Stimulated activated CD4-positive, alpha-beta T cell treated with anti-CD3 and anti-CD28 coated beads, TNF-alpha, amount 100 ng/mL, for 24 hours (primary cell): Measurements from ENCODE around the gene OR2S2.

ENCODE experiments used
- DNase-seq, 3 experiments: peaks; one replicate each; pipeline ENCODE4 v3.0.0-alpha.2; 2020; ENCODE audit warnings: low read depth in 3 of 3

OR2S2 gene

DNA sequence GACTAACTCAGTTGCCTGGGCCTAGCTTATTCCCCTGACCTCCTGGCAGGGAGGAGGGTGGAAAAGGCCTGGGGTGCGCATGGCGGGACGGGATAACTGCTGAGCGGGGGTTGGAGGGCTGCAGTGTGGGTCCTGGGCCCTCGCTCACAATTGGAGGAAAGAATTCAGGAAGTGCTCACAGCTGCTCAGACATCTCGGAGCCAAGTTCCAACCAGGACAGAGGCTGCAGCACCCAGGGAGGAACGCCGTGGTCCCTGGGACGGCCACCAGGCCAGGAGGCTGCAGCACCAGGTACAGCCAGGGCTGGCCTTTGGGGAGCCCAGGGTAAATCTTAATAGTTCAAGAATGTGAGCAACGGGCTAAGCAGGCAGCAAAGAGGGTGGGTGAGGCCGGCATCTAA, 48.7 kb downstream of the OR2S2 start, which contains the start of gene SPAAR:
TSS of gene SPAAR (plus strand) at position 217 of the 400 bp plus-strand sequence. CDS start 974 bp downstream, outside the sequence.
- no peak for DNase-seq

DNA sequence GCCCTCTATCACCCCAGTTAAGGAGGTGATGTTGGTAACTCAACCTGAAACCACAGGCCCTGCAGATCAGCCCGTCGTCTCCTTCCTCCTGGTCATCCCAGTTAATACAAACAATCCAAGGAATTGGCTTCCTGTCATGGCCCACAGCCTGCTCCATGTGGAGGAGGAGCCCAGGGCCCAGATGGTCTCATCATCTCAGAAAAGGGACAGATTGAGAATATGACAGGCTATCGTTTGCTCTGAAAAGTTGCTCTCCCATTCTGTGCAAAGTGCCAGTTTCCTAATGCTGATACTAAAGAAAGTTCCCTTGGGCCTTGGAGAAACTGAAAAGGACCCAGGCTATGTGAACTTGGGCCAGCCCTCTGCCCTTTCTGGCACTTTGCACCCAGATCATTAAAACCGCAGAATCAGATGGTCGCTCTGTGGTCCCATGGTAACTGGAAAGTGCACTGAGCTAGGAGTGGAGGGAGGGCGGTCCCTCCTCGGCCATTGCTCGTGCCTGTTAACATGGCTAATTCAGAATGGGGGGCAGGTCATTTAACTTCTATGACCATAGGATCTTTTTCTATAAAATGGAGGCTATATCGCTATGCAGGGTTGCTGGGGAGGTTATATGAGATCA, 49.3 kb downstream of the OR2S2 start:
- DNase-seq, result no peak

GRCh38 chr9:35907711-35908503, 50.0 kb downstream of the OR2S2 start:
- no peak for DNase-seq
